Transverse colon (tissue), 3 donors: Measurements from ENCODE around the gene YTHDC2.

ENCODE experiments used
- EP300 ChIP-seq: sonication (generic); formaldehyde crosslinking; IDR thresholded peaks from one replicate; pipeline ENCODE4 v1.6.1; 2017; ENCODE audit warnings: antibody characterized with exemption, low read depth
- TF ChIP-seq, protein P1 (sequence below), 5 experiments: fragments of 200-600 bp in 3 of 5; fragments of 450-650 bp in 2 of 5; sonication (generic) in 3 of 5; IDR thresholded peaks; 1 replicate in 2 of 5; 2 replicates in 3 of 5; pipeline ENCODE4 v1.5.1; 2016 to 2017; ENCODE audit warnings: antibody characterized with exemption in 5 of 5, inconsistent platforms in 3 of 5, mild to moderate bottlenecking in 2 of 5, moderate library complexity in 1 of 5

DNA sequence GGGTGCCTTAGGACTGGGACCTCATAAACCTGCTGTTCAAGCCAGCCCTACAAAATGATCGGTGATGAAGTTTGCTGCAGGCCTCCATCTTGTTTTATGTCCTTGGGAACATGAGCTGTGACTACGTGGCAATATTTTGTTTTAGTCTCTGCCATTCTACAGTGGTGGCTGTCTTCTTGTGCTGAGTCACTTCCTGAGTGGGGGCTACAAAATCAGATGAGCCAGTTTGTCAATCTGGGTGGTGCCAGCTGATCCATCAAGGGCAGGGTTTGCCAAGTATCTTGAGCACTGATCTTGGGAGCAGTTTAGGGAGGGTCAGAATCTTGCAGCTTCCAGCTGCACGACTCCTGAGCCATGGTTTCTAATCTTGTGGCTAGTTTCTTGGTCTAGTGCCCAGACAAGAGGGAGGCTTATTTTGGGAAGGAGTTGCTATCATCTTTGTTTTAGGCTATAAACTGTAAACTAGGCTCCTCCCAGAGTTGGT is 94.7 kb downstream of the YTHDC2 start:
- TF ChIP-seq, protein P1, sequence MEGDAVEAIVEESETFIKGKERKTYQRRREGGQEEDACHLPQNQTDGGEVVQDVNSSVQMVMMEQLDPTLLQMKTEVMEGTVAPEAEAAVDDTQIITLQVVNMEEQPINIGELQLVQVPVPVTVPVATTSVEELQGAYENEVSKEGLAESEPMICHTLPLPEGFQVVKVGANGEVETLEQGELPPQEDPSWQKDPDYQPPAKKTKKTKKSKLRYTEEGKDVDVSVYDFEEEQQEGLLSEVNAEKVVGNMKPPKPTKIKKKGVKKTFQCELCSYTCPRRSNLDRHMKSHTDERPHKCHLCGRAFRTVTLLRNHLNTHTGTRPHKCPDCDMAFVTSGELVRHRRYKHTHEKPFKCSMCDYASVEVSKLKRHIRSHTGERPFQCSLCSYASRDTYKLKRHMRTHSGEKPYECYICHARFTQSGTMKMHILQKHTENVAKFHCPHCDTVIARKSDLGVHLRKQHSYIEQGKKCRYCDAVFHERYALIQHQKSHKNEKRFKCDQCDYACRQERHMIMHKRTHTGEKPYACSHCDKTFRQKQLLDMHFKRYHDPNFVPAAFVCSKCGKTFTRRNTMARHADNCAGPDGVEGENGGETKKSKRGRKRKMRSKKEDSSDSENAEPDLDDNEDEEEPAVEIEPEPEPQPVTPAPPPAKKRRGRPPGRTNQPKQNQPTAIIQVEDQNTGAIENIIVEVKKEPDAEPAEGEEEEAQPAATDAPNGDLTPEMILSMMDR (IDR thresholded peaks at IDR 0.05), result no peak
- TF ChIP-seq EP300, result no peak
